Ovary (tissue), 9 donors: Measurements from ENCODE around the gene C1orf226. TPM values are rescaled to one million over a fixed set of nuclear protein-coding genes. Genes with fewer than 3 reads are reported as not detected.

ENCODE experiments used
- DNase-seq, 5 donors: peaks; one replicate each; pipeline ENCODE4 v3.0.0-alpha.2; 2019 to 2020
- H3K27ac ChIP-seq, 2 donors: fragments of 200-600 bp; one replicate each; pipeline versions ENCODE4 v1.5.1 to v1.8.0; 2019 to 2022
- H3K27me3 ChIP-seq: fragments of 200-600 bp; one replicate; pipeline ENCODE4 v1.8.0; 2022
- H3K36me3 ChIP-seq: fragments of 200-600 bp; sonication (generic); one replicate; pipeline ENCODE4 v1.5.1; 2019
- H3K4me1 ChIP-seq: one replicate; pipeline ENCODE4 v1.8.1; 2013; ENCODE audit warnings: mild to moderate bottlenecking, moderate library complexity; ENCODE audit not compliant: insufficient read depth
- H3K4me3 ChIP-seq: fragments of 200-600 bp; sonication (generic); one replicate; pipeline ENCODE4 v1.5.1; 2017
- H3K9me3 ChIP-seq, 2 donors: fragments of 200-600 bp in 1 of 2; sonication (generic) in 1 of 2; one replicate each; pipeline versions ENCODE4 v1.5.1 to v1.8.1; 2013 to 2019; ENCODE audit warnings: mild to moderate bottlenecking in 1 of 2, moderate library complexity in 1 of 2
- EP300 ChIP-seq: sonication (generic); formaldehyde crosslinking; IDR thresholded peaks from one replicate; pipeline ENCODE4 v1.6.1; 2017; ENCODE audit warnings: antibody characterized with exemption
- POLR2A ChIP-seq: fragments of 450-650 bp; IDR thresholded peaks from one replicate; pipeline ENCODE4 v1.6.1; 2017; ENCODE audit warnings: antibody characterized with exemption, mild to moderate bottlenecking, moderate library complexity
- WGBS, 3 donors: extraction: QIAGEN DNeasy Blood & Tissue Kit in 1 of 3; methylation state at CpG; one replicate each; pipeline versions ENCODE4 v1.1.5 to v1.1.7; 2013 to 2017; 5-methylcytosine and 5-hydroxymethylcytosine counted together
- intact Hi-C, 4 donors: fragments of 100-400 bp; cut with DNase I; formaldehyde crosslinking; loops; one replicate each; pipeline versions ENCODE4 v1.11.0 to v1.15.1; 2022 to 2023
- polyA plus RNA-seq, 2 donors: library from polyadenylated mRNA; stranded (reverse); fragments of 200-250 nt in 1 of 2; fragments of 350-450 nt in 1 of 2; fragmentation: Illumina TruSeq in 1 of 2; extraction: RNeasy Lipid Tissue Mini Kit (QIAGEN cat#74804) in 1 of 2; gene quantifications; one replicate each; pipeline ENCODE4 v1.2.3, GENCODE V29; 2013 to 2014
- total RNA-seq, 7 donors: library from RNA; depleted of rRNA in 2 of 7; stranded (reverse); fragments of >200 nt in 2 of 7; fragmentation: NEBNext Ultra II Directional in 3 of 7; extraction: Animal tissue kit (Norgen Biotek cat#: 25700) in 3 of 7; gene quantifications; one replicate each; pipeline versions ENCODE4 v1.1.0 to v1.2.4, GENCODE V29; 2016 to 2023
- TF ChIP-seq, protein P1 (sequence below), 3 donors: fragments of 450-650 bp in 2 of 3; fragments of 200-600 bp in 1 of 3; IDR thresholded peaks; one replicate each; pipeline versions ENCODE4 v1.5.1 to v1.8.0; 2016 to 2022; ENCODE audit warnings: antibody characterized with exemption in 3 of 3, mild to moderate bottlenecking in 1 of 3
- donor health status: DM: no; HTN: no; CAD: no; lungs with moderate emphysema.
- donor health status: DM: no; HTN: no; CAD: no.
- donor health status: Bipolar disorder and iron deficiency.
- donor health status: DM: yes; HTN: yes; CAD: no.
- donor health status: DM: no; HTN: no; CAD: no.
- donor health status: DM: yes; HTN: yes; CAD: no.

The C1orf226 gene
- total and polyA plus RNA-seq, 9 donors = 0.36 to 8.4 (median 1.5) TPM

DNA sequence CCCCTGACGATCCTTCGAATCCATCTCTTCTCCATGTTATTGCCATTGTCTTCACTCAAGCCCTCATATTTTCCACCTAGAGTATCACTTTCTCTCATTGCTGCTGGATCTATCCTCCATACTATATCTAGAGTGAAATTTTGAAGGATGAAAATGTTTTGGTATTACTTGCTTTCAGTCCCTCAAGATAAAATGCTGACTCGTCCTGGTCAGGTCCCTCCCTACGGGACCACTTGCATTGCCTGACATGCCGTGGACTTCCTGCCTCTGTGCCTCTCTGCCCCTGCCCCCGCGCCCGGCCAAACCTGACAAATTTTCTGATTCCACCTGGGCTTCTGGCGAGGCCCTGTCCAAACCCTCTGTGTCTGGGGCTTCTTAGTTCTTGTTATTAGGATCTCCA, 28.4 kb upstream of the C1orf226 start:
- intact Hi-C loops = no loop called here
- Histone ChIP-seq H3K27ac (no peak overlapping the region), H3K36me3 (no peaks in the 10 kb centered on the region), H3K4me1 (no peaks in the 10 kb centered on the region), H3K9me3 (no peaks in the 10 kb centered on the region), H3K27me3 (no peaks in the 10 kb centered on the region), H3K4me3 (no peak overlapping the region)
- 86 to 88% (median 88%) methylated on average over 9 of the region's 9 CpGs for WGBS, 3 donors
- no peak for DNase-seq
- TF ChIP-seq, protein P1, sequence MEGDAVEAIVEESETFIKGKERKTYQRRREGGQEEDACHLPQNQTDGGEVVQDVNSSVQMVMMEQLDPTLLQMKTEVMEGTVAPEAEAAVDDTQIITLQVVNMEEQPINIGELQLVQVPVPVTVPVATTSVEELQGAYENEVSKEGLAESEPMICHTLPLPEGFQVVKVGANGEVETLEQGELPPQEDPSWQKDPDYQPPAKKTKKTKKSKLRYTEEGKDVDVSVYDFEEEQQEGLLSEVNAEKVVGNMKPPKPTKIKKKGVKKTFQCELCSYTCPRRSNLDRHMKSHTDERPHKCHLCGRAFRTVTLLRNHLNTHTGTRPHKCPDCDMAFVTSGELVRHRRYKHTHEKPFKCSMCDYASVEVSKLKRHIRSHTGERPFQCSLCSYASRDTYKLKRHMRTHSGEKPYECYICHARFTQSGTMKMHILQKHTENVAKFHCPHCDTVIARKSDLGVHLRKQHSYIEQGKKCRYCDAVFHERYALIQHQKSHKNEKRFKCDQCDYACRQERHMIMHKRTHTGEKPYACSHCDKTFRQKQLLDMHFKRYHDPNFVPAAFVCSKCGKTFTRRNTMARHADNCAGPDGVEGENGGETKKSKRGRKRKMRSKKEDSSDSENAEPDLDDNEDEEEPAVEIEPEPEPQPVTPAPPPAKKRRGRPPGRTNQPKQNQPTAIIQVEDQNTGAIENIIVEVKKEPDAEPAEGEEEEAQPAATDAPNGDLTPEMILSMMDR (IDR thresholded peaks at IDR 0.05) = no peak
- no peak for TF ChIP-seq EP300
- no peak for TF ChIP-seq POLR2A

DNA sequence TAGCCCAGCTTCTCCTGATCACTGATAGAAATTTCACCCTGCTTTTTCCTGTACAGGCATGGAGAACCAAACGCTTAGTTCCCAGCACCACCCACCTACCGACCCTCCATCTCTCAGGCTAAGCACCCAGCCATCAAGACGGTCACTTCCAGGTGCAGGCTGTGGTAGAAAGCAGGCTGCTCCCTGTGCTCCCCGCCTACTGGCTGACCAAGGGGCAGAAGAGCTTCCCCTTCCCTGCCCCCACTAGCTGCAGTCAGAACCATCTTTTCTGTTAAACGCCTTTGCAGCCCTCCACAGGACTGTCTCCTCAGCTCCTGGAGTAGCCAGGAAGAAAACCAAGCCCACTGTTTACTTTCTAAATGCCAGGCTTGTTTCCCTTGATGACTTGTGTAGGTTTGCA, 27.8 kb upstream of the C1orf226 start:
- no peak overlapping the region for H3K27ac ChIP-seq
- H3K27me3 ChIP-seq = no peaks in the 10 kb centered on the region
- WGBS, 3 donors = 78 to 88% (median 80%) methylated on average over 5 of the region's 5 CpGs
- H3K4me3 ChIP-seq = no peak overlapping the region
- H3K36me3 ChIP-seq = no peaks in the 10 kb centered on the region
- TF ChIP-seq, protein P1 (IDR thresholded peaks at IDR 0.05) = no peak
- TF ChIP-seq EP300 (no peak), POLR2A (no peak)
- DNase-seq = no peak
- no peaks in the 10 kb centered on the region for H3K9me3 ChIP-seq
- intact Hi-C loops = no loop called here
- no peaks in the 10 kb centered on the region for H3K4me1 ChIP-seq

DNA sequence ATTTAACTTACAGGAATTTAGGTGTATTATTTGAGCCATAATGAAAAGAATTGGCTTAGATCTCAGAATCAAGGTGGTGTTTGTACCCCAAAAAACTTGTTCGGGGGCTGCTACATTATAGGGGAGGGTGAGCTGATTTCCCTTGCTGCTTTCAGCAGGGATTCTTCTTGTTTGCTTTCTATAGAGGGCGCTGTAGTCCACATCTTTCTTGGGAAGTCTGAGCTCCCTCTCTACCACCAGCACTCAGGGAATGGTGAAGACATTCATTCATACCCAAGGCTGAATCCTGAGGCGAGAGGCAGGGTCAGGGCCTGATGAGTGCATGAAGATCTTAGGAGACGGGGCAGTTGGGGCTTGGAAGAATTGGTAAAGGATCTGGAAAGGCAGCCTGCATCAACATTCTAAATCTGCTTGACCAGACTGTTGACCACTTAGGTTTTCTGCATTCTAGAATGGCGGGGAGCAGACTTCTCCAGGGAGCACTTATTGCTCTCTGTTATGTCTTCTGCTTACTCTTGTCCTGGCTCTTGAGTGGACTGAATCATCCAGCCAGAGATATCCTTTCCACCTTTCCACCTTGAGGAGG, 23.8 kb upstream of the C1orf226 start:
- no peaks in the 10 kb centered on the region for H3K27me3 ChIP-seq
- H3K4me1 ChIP-seq = no peaks in the 10 kb centered on the region
- no peaks in the 10 kb centered on the region for H3K36me3 ChIP-seq
- H3K27ac ChIP-seq = no peak overlapping the region
- TF ChIP-seq, protein P1 (IDR thresholded peaks at IDR 0.05) = no peak
- no peak for TF ChIP-seq POLR2A
- no peak for TF ChIP-seq EP300
- no peak overlapping the region for H3K4me3 ChIP-seq
- DNase-seq = no peak
- H3K9me3 ChIP-seq = no peaks in the 10 kb centered on the region
- WGBS, 3 donors = 54 to 57% (median 57%) methylated on average over 5 of the region's 5 CpGs
- intact Hi-C loops = no loop called here

DNA sequence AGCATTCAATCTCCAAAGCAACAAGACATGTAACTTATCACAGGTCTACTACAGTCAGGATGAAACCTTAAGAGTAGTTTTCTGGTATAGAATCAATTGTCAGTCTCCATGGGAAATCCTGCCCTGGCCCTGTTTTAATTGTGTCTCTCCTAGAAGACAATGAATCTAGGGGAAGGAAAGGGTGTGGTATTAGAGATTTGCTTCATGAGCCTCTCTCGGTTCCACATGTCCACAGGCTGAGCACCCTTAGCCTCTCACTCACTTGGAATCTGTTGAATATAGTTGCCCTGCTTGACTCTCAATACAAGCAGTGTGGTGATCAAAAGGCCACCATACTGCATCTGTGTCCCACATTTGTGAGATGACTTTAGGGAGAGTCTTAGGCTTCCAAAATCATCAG, 22.6 kb upstream of the C1orf226 start:
- DNase-seq = no peak
- 68 to 82% (median 78%) methylated on average over 1 of the region's 1 CpG for WGBS, 3 donors
- no peak for TF ChIP-seq EP300
- Histone ChIP-seq H3K4me1 (no peaks in the 10 kb centered on the region), H3K36me3 (no peaks in the 10 kb centered on the region), H3K27ac (no peak overlapping the region), H3K9me3 (no peaks in the 10 kb centered on the region), H3K4me3 (no peak overlapping the region), H3K27me3 (no peaks in the 10 kb centered on the region)
- intact Hi-C loops = no loop called here

DNA sequence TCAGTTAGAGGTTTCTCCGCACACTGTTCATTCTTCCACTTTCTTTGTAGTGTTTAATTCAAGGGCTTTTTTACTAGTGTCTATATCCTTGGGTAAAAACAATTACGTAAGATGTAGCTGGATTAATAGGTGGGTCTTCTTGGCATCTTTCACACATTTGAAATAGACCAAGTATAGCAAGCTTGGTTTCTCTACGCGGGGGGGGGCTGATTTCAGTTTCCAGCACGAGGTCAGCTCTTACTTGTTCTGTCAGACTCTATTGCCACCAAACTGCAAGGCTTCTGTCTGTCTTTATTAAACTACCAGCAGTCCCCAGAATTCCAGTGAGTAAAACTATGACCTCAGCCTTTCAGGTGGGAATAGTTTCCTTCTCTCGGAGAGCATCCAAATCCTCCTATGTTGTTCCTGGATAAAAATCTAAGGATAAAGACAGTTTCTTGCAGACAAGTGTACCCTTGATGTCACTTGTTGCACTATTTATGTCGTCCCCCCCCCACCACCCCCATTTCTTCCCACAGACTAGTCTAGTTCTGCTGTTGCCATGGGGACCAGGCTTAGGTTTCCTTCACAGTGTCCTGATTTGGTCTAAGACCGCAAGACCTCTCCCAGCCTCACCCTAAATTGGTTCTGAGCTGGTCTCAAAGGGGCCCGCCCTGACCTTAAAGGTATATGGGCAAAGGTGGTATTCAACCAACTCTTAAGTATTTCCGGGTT, 21.8 kb upstream of the C1orf226 start:
- Histone ChIP-seq H3K27ac (no peak overlapping the region), H3K36me3 (no peaks in the 10 kb centered on the region), H3K4me1 (no peaks in the 10 kb centered on the region), H3K4me3 (no peak overlapping the region), H3K27me3 (no peaks in the 10 kb centered on the region), H3K9me3 (no peaks in the 10 kb centered on the region)
- WGBS, 3 donors = 82 to 91% (median 88%) methylated on average over 10 of the region's 10 CpGs
- intact Hi-C loops = no loop called here
- no peak for TF ChIP-seq POLR2A
- TF ChIP-seq, protein P1 (IDR thresholded peaks at IDR 0.05) = no peak
- TF ChIP-seq EP300 = no peak
- no peak for DNase-seq
